ENCODE data around the gene KCNIP1.

DNA sequence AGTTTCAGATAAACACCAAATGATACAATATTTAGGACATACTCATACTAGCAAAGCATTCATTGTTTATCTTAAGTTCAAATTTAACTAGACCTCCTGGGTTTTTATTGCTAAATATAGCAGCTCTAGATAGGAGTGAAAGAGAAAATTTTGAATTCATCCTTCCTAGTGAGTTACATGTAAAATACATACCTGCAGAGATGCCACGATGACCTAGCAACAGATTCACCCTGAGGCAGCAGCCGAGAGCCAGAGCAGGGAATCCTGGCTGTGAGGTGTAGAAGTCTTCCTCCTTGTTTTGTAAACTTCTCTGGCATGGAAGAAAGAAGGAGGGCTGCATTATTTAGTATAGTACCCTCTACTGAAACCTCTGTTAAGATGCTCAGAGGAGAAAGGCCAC is 253.8 kb downstream of the KCNIP1 start:
- TF ChIP-seq SMAD1 (IDR thresholded peaks at IDR 0.05; ENCODE audit: low read depth, low read length, partially characterized antibody) (no peak), CEBPZ (IDR thresholded peaks at IDR 0.05; ENCODE audit: borderline replicate concordance, low read depth, low read length) (no peak), CREB1 (IDR thresholded peaks at IDR 0.05) (no peak), CREB1 (CRISPR knock-in tag; IDR thresholded peaks at IDR 0.05) (no peak), FOXP4 (CRISPR knock-in tag; IDR thresholded peaks at IDR 0.05; ENCODE audit: borderline replicate concordance) (no peak), FOXP1 (CRISPR knock-in tag; IDR thresholded peaks at IDR 0.05) (no peak), ZNF282 (CRISPR knock-in tag; IDR thresholded peaks at IDR 0.05) (no peak), EZH2 (IDR thresholded peaks at IDR 0.05; ENCODE audit: borderline replicate concordance, low read depth, low read length) (no peak)
- TF ChIP-seq, protein P1, sequence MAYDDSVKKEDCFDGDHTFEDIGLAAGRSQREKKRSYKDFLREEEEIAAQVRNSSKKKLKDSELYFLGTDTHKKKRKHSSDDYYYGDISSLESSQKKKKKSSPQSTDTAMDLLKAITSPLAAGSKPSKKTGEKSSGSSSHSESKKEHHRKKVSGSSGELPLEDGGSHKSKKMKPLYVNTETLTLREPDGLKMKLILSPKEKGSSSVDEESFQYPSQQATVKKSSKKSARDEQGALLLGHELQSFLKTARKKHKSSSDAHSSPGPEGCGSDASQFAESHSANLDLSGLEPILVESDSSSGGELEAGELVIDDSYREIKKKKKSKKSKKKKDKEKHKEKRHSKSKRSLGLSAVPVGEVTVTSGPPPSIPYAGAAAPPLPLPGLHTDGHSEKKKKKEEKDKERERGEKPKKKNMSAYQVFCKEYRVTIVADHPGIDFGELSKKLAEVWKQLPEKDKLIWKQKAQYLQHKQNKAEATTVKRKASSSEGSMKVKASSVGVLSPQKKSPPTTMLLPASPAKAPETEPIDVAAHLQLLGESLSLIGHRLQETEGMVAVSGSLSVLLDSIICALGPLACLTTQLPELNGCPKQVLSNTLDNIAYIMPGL (CRISPR knock-in tag; IDR thresholded peaks at IDR 0.05), result no peak
